GM12878 (cell line): ENCODE results near the gene VSTM4.

Experiments
- ATF7 ChIP-seq: fragments of 450-650 bp; IDR thresholded peaks from 2 replicates; pipeline ENCODE4 v1.6.1; 2016; ENCODE audit warnings: low read depth, mild to moderate bottlenecking
- BRCA1 ChIP-seq: IDR thresholded peaks from 2 replicates; pipeline ENCODE4 v1.6.1; 2011; ENCODE audit warnings: low read depth, low read length, improper control_type of control experiment
- CTCF ChIP-seq, 3 experiments: IDR thresholded peaks in 2 of 3; conservative IDR thresholded peaks in 1 of 3; 2 replicates each; pipeline ENCODE4 v1.5.1; 2011; ENCODE audit warnings: low read depth in 3 of 3, low read length in 3 of 3, mild to moderate bottlenecking in 3 of 3, control low read depth in 2 of 3, moderate library complexity in 2 of 3, inconsistent platforms in 1 of 3, mixed read lengths in 1 of 3; ENCODE audit not compliant: control insufficient read depth in 2 of 3, insufficient read depth in 1 of 3; ENCODE audit errors: extremely low read depth in 1 of 3
- EZH2 ChIP-seq: IDR thresholded peaks from 2 replicates; pipeline ENCODE4 v1.6.1; 2012; ENCODE audit warnings: low read depth, mild to moderate bottlenecking, control low read depth, inconsistent platforms, low read length, borderline replicate concordance; ENCODE audit not compliant: control insufficient read depth
- FOS ChIP-seq: IDR thresholded peaks from 3 replicates; pipeline ENCODE4 v1.6.1; 2011; ENCODE audit warnings: borderline replicate concordance; ENCODE audit not compliant: insufficient read length; ENCODE audit errors: extremely low read depth
- NR2C1 ChIP-seq: fragments of 450-650 bp; IDR thresholded peaks from 2 replicates; pipeline ENCODE4 v1.6.1; 2017; ENCODE audit warnings: antibody characterized with exemption, mild to moderate bottlenecking, moderate library complexity
- NR2F1 ChIP-seq: fragments of 450-650 bp; conservative IDR thresholded peaks from 2 replicates; pipeline ENCODE4 v1.6.1; 2017; ENCODE audit warnings: mild to moderate bottlenecking
- PRDM15 ChIP-seq: fragments of 450-650 bp; formaldehyde crosslinking; IDR thresholded peaks from 2 replicates; pipeline ENCODE4 v1.4.0; 2020; ENCODE audit warnings: mild to moderate bottlenecking, moderate library complexity
- REST ChIP-seq: IDR thresholded peaks from 2 replicates; pipeline ENCODE4 v1.6.1; 2012; ENCODE audit warnings: mild to moderate bottlenecking, low read depth, low read length
- RUNX3 ChIP-seq: IDR thresholded peaks from 2 replicates; pipeline ENCODE4 v1.6.1; 2012; ENCODE audit warnings: low read length, inconsistent platforms
- STAT1 ChIP-seq: fragments of 450-650 bp; conservative IDR thresholded peaks from 2 replicates; pipeline ENCODE4 v1.6.1; 2014; ENCODE audit warnings: antibody characterized with exemption, mild to moderate bottlenecking
- TAF1 ChIP-seq: IDR thresholded peaks from 2 replicates; pipeline ENCODE4 v1.6.1; 2011; ENCODE audit warnings: mild to moderate bottlenecking, low read depth, low read length, borderline replicate concordance
- TCF7 ChIP-seq: IDR thresholded peaks from 2 replicates; pipeline ENCODE4 v1.6.1; 2014; ENCODE audit warnings: antibody characterized with exemption, borderline replicate concordance

GRCh38 chr10:49141541-49142332, 26.4 kb upstream of the VSTM4 start:
- TF ChIP-seq TAF1 (no peak), NR2C1 (no peak), NR2F1 (peak; percentile 54; the same call in 1 of the 2 replicates), ATF7 (no peak), EZH2 (no peak), CTCF (IDR thresholded peaks at IDR 0.05 in 2 of 3, conservative IDR thresholded peaks at IDR 0.05 in 1 of 3; ENCODE audit: control insufficient read depth in 2 of 3, extremely low read depth in 1 of 3, insufficient read depth in 1 of 3, low read depth in 3 of 3, low read length in 3 of 3) (no peak), REST (no peak), PRDM15 (CRISPR knock-in tag) (no peak), BRCA1 (no peak), FOS (no peak), STAT1 (no peak), TCF7 (no peak), RUNX3 (no peak)
